GM11168 (cell line): ENCODE results near the gene HOXA2.

Experiments used
- in situ Hi-C: fragments of 300-500 bp; cut with MboI; formaldehyde crosslinking; loops from one replicate; pipeline ENCODE4 v1.12.0; 2022; ENCODE audit warnings: low sequenced_read_pairs; ENCODE audit not compliant: unreplicated experiment

The HOXA2 gene

GRCh38 chr7:27091105-27091504 lies 11.4 kb downstream of the HOXA2 start:
- in situ Hi-C loops = loop anchor here (10.0 kb wide), 1 partner anchor 816 kb away; no protein-coding TSS in a partner anchor

GRCh38 chr7:27088002-27088922 lies 14.2 kb downstream of the HOXA2 start:
- in situ Hi-C loops = no loop called here

- in situ Hi-C loops = no loop called here
These were observed 18.8 kb downstream of the HOXA2 start for GRCh38 chr7:27083646-27084045.

- in situ Hi-C loops = no loop called here
These were observed 20.3 kb downstream of the HOXA2 start for GRCh38 chr7:27082171-27082570.

- in situ Hi-C loops = no loop called here
These were observed 21.5 kb downstream of the HOXA2 start for GRCh38 chr7:27080844-27081436.

GRCh38 chr7:27079234-27079975 lies 23.1 kb downstream of the HOXA2 start:
- in situ Hi-C loops = no loop called here

GRCh38 chr7:27078616-27079233 lies 23.8 kb downstream of the HOXA2 start:
- in situ Hi-C loops = no loop called here

- in situ Hi-C loops = no loop called here
These were observed 29.4 kb downstream of the HOXA2 start for GRCh38 chr7:27073076-27073475.

GRCh38 chr7:27071622-27072390 lies 30.7 kb downstream of the HOXA2 start:
- in situ Hi-C loops = no loop called here

GRCh38 chr7:27068259-27068658 lies 34.2 kb downstream of the HOXA2 start:
- in situ Hi-C loops = no loop called here

GRCh38 chr7:27066148-27066547 lies 36.3 kb downstream of the HOXA2 start:
- in situ Hi-C loops = no loop called here

GRCh38 chr7:27065709-27066108 lies 36.8 kb downstream of the HOXA2 start:
- in situ Hi-C loops = no loop called here

GRCh38 chr7:27064661-27065060 lies 37.8 kb downstream of the HOXA2 start:
- in situ Hi-C loops = no loop called here

GRCh38 chr7:27064159-27064558 lies 38.3 kb downstream of the HOXA2 start:
- in situ Hi-C loops = no loop called here

- in situ Hi-C loops = no loop called here
These were observed 39.5 kb downstream of the HOXA2 start for GRCh38 chr7:27062946-27063345.

- in situ Hi-C loops = no loop called here
These were observed 49.3 kb downstream of the HOXA2 start for GRCh38 chr7:27053153-27053552.

GRCh38 chr7:27051451-27051850 lies 51.0 kb downstream of the HOXA2 start:
- in situ Hi-C loops = no loop called here
